HG03280 (cell line): ENCODE results near the gene OSBPL3.

Experiments used
- ATAC-seq: cut with Tn5 transposase; IDR thresholded peaks from one replicate; pipeline ENCODE4 v1.9.1; 2021; ENCODE audit warnings: mild to moderate bottlenecking, moderate library complexity; ENCODE audit not compliant: unreplicated experiment

The OSBPL3 gene

DNA sequence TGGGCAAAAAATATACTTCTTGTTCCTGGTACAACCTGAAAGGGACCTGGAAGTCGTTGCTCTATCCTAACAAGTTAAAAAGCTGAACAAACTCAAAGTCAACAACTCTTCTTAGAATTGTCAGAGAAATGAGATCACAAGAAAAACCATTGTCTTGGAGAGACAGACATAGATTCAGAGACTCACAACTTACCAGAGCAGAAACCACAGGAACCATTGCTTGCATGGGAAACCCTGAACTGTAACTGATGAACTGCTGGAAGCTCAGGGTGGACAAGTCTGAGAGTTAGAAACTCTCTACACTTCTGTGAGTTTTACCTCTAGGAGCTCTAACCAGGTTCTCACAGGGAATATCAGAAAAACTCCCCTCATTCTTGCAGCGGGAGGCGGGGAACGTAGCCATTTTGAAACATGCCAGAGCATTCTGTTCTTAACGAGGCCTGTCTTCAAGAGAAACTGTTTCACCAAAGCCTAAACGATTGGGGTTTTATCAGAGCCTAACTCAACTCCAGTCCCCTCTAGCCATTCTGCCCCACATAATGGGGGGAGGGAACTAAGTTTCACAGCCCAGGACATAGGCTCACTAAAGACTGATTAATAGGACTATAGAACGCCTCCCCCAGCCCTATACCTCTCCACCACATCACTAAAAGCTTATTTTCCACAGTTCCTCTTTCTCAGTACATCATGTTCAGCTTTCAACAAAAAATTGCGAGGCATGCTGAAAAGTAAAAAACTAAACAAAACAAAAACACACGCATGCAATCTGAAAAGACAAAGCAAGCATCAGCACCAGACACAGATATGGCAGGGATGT, 210.8 kb downstream of the OSBPL3 start:
- no peak for ATAC-seq

DNA sequence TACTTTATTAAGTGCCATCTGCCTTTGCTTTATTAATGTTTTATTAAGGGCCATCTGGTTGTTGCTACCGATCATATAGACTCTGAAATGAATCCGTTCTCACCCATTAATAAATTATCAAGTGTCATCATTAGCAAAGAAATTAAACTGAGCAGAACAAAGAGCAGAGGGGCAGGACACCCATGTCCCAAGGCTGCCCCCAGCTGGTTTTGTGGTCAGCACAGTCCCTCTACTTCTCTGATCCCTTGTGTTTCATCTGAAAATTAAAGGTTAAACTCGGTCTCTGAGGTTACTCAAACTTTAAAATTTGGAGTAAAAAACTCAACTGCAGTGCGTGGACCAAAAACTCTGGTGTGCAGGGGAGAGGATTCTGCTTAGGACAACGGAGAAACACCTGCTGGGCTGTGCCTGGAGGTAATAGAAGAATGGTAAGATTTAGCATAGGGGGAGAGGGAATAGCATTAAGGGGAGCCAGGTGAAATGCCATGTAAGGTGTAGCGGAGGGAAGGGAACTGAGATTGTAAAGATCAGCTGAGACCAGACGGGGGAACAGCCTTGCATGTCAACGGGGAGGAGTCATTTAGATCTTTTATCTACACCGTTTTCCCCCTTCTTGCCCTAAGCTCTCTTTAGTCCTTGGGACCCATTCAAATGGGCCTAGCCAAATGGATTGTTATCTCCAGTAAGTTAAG, 212.0 kb downstream of the OSBPL3 start:
- no peak for ATAC-seq

DNA sequence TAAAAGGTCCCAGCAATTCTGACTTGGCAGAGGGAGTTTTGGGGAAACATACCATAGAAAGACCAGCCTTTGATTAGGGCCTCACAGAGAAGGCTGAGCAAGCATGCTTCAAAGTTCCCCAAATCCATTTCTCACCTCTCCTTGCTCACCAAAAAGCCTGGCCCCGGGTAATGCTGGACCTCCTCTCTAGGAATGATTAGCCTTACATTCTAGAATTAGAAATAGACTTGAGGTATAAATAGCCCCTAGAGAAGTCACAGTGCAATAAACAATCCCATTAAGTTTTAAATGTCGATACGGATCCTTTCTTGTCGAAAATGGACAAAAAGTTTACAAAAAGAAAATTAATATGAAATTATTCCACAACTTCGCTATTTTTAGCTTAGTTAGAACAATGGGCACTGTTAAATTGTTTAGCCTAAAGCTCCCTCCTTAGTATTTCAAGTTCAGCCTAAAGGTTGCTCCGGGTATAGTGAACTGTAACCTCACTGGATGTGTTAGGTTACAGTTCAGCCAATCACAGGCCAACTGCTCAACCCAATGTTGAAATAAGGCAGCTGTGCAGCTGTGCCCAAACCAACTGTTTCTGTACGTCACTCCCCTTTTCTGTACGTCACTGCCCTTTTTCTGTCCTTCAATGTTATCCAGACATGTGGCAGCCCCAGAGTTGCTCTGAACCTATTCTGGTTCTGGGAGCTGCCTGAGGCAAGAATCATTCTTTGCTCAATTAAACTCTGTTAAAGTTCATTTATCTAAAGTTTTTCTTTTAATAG, 214.8 kb downstream of the OSBPL3 start:
- no peak for ATAC-seq

DNA sequence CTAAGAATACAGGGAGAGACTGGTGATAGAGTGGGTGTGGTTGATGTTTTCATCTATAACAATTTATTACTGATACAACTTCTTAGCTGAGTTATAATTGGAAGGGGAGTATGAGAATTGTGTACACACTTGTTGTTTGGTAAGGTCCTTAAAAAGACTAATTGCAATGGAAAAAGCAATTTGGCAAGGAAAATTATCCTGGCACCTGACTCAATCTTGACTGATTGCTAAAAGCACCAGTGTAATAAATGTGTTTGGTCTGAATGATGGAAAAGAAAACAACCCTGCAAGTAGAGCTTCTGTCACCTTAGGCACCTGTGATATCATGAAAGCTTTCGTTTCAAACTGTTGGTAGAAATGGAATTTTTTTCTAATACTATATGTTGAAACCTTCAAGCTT, 216.0 kb downstream of the OSBPL3 start:
- ATAC-seq: no peak

DNA sequence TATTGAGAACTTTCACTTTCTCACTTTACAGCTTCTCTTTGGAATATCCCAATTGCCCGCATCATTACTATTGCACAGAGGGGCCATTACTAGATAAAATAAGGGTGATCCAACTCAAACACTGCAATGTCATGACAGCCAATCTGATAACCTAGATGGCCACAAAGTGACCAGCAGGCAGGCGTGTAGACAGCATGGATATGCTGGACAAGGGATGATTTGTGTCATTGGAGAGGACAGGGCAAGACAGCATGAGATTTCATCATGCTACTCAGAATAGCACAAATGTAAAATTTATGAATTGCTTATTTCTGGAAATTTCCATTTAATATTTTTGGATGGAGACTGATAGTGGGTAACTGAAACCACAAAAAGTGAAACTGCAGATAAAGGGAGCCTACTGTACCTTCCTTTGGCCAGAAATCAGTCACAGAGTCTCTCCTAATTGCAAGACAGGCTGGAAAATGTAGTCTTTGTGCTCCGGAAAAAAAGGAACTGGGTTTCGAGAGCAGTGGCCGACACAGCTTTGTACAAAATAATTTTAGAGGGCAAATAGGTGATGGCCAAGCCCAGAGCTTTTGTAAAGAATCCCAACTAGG, 216.6 kb downstream of the OSBPL3 start:
- no peak for ATAC-seq

DNA sequence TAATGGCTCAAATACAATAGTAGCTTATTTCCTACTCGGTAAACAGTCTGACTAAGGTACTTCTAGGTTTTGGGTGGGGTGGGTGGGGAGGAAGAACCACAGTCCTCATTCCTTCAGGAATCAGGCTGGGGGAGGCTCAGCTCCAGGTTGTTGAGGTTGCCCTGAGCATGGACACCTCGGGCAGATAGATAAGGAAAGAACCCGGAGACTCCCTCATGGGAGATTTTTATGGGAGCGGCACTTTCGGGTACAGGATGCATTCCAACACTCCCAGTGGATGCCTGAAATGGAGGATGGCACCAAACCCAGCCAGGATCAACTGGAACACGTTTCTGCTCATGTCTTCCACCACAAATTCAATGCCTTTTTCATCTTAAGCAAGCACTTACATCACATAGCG, 217.2 kb downstream of the OSBPL3 start:
- no peak for ATAC-seq

DNA sequence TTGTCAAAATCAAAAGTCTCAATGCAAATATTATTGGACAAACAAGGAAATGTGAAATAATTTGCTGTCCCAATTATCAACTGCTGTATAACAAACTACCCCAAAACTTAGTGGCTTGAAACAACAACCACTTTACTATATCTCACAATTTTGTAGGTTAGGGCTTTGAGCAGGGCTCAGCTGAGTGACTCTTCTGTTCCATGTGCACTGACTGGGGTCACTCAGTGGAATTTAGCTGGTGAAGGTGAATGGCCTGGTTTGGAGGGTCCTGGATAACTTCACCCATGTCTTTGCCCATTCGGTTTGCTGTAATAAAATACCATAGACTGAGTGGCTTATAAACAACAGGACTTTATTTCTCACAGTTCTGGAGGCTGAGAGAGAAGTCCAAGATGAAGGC, 219.0 kb downstream of the OSBPL3 start:
- ATAC-seq: no peak

DNA sequence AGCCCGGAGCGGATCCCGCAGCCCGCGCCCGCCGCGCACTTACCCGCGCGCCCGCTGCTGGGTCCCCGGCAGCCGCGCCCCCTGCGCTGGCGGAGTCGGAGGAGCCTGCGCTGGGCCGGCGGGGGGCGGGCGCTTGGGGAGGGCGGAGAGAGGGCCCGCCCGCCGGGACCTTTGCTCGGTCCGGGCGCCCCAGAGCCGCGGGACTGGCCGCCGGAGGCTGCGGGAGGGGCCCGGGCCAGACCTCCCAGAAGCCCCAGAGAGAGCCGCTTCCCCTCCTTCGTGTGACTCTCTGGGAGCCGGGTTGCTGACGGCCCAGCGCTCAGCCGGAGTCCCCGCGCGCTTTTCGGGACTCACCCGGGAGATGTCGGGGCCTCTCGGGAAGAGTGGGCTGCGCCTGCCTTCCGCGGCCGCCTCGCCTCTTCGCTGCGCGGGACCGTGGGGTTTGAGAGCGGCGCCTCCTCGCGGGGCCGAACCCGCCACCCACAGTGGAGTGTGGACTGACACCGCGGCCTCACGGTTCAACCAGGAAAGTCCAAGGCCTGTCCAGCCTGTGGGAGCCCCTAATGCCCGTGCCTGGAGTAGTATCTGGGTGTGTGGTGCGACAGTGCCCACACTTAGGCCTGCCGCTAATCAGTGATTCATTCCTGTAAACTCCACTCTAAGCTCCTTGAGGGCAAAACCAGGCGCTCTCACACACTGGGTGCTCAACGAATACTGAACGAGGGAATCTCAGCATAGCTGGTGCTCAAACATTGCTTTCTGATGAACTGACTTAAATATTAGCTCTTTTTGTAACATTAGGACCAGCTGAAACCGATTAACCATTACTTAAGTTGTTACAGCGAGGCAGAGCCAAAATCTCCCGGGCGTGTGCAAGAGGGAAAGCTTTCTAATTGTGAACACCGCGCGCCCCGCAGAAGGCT, 222.4 kb downstream of the OSBPL3 start, which contains the start of gene GSDME:
TSS of gene GSDME (minus strand) at position 112 of the 923 bp plus-strand sequence. CDS start 7,690 bp downstream, outside the sequence.
- peak; percentile 60 for ATAC-seq

DNA sequence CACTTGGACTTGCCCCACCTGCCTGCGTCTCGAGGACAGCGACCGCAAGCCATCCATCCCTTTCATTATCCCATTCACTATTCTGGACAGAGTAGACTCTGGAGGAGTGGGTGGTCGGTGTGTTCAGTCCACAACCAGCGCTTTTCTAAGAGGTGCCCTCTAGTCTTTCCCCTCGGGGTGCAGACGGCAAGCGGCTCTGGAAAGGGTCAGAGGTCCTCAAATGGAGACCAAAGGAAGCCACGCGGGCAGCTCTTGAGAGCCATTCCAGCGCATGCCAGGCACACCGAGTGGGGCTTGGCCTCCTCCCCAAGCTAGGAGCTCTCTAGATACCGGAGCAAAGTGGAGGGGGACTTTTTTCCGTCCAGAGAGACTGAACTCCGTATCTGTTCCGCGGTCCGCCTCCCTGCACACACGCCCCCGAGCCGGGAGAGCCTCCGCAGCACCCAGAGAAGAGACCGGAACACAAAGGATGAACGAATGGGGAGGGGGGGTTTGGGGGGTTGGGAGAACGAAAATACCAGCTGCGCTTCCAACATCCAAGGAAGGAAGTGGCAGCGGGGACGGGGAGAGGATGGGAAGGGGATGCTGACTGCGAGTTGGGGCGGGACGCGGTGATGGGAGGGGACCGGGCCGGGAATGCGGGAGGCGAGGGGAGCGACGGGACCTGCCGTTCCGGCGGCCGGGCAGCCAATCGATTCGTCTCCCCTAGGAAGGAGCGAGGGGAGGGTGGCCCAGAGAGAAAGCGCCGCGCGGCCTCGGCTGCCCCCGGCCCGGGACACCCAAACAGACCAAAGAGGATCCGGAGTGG, 223.2 kb downstream of the OSBPL3 start:
- no peak for ATAC-seq

DNA sequence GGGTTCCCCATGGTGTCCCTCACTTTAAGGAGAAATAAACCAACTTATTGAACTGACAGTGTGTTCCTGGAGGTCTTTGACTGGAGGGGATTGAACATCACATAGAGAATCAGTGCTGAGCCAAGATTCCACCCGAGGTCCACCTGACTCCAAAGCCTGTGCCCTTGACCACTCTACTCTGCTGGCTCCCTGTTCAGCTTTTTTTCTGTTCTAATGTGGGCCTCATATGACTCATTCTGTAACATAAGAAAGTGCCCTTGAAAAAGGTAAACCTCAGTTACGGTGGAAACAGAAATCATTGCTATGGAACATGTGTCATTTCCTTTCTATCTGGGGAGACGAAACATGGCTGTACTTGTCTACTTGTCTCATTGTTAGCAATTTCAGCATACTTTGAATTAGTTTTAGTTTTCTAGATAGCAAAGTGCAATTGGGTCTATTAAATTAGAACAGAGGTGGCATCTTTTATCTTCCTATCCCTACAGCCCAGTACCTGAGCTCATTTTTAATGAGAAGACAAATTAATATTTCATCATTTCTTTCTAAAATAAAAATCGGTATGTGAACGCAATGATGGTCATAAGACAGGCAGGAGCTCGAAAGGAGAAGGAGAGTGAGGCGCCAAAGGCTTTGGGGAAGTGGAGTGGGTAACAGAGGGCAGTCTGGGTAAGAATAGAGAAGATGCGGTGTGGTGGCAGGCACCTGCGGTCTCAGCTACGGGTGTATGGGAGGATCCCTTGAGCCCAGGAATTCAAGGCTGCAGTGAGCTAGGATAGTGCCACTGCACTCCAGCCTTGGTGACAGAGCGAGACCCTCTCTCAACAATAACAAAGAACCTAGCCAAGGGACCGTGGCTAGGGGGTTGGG, 224.2 kb downstream of the OSBPL3 start:
- ATAC-seq: peak; percentile 72

DNA sequence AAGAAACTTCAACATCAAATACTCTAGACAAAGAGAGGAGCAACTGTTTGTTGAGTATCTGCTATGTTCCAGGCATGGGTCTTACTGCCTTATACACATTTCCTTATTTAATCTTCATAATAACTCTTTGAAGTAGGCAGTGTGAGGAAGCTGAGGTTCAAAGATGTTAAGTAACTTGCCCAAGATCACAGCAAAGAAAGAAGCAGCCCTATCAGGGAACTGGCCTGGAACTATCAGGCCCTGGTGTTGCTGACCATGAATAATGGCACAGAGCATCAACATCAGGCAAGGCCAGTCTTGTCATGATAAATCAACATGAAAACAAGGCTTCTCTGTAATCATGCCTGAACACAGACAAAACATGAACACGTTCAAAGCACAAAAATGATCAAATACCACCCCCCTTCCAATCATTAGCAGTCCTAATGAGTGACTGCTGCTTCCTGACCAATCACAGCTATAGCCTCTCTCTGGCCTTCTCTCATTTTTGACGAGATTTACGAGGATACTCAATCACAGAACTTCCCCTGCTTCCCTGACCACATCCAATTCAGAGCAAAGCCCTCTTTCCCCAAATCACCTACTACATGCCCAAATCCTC, 225.0 kb downstream of the OSBPL3 start:
- no peak for ATAC-seq

DNA sequence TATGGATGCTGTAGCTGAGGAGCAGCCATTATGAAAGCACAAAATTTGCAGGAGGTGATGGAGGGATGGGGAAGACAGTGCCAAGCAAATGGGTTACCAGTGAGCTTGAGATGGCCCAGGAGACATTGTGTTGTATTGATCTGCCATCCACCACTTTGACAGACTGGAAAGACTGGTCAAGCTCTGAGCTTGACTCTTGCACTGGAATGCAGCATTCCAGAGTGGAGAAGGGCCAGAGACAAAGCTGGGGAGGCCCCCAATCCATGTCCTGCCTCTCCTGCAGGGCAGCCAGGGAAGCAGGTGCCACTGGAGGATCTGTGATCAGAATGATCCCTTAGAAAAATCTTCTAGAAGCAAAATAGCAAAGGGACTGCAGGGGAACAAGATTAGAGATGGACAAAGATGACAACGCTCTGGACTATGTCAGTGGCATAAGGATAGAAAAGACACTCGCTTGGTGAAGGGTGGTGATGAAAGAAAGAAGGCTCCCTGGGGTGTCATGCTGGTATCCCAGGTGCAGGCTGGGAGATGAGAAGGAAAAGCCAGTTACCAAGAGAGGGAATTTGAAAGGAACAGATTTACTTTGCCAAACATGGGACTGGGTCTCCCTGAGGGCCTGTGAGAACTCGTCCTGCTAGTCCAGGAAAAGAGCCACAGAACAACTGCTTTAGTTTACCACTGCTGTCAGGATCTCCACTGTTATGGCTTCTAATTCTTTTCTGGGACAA, 227.7 kb downstream of the OSBPL3 start:
- no peak for ATAC-seq

DNA sequence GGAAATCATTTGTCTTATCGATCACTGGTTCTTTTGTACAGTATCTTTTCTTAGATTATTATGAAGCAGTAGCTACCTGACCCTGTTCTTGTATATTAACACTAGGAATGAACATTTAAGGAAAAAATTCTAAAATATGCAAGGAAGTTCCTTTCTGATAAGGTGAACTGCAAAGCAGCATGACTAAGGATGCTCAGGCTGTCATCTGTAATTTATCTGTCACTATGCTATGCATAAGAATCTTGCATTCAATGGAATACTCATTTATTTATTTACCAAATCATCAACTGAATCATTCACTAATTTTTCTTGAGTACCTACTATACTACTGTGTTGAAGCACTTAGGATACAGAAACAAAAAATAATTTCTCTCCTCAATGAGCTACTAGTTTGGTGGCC, 228.5 kb downstream of the OSBPL3 start:
- ATAC-seq: no peak

DNA sequence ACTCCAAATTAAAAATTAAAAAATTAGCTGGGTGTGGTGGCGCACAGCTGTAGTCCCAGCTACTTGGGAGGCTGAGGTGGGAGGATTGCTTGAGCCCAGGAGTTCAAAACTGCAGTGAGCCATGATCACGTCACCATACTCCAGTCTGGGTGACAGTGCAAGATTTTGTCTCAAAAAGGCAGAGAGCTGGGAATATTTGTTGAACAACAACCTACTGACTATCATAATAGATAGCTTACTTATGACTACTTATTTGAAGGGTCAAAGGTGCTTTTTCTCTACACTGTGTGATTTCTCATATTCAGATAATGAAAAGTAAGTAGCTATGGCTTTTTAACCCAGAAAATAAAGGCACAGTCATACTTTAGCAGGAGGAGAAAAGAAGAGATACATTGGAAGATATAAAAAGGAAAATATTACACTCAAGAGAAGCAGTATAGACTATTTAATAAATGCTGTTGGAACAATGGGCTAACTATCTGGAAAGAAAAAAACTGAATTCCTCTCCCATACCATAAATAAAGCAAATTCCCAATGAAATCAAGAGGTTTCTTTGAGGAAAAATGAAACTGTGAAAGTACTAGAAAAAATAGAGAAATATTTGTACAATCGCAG, 229.4 kb downstream of the OSBPL3 start:
- no peak for ATAC-seq

DNA sequence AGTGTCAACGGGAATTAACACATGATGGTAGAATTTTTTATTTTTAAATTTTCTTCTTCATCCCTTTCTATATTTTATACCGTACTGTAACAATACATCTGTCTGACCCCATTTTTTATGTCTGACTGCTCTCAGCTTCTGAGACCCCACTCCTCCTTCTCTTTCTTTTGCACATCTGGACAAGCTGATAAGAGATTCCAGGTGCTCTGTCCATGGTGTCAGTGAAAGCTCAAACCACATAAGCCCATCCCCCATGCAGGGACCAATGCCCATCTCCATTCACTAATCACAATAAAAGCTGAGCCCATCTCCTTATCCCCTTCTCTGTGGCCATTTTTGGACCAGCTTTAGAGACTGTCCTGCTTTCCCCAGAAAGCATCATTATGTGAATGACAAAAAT, 231.5 kb downstream of the OSBPL3 start:
- ATAC-seq: no peak
